ENCODE data around the gene AKAP3. TPM values are rescaled to one million over a fixed set of nuclear protein-coding genes. Genes with fewer than 3 reads are reported as not detected.

AKAP3 gene
- total RNA-seq (ENCODE audit: low replicate concordance): 0.81 and 4.9 TPM in 2 replicates

- DNase-seq (ENCODE audit: low read depth): peak; percentile 88
- TF ChIP-seq CTCF (IDR thresholded peaks at IDR 0.05; ENCODE audit: insufficient read depth, low read length): no peak
- H3K4me3 ChIP-seq (ENCODE audit: low read depth, low read length): peak within 1 kb of the TSS; percentile 86
These were observed at the start of gene AKAP3, which contains the start of gene NDUFA9 for GRCh38 chr12:4648501-4649357. Gene AKAP3, minus strand, starts transcription at chr12:4649051. Its CDS starts 10,855 bp downstream, at chr12:4638196. Gene NDUFA9, plus strand, starts transcription at chr12:4649114. Its CDS starts 13 bp downstream, at chr12:4649127.

DNA sequence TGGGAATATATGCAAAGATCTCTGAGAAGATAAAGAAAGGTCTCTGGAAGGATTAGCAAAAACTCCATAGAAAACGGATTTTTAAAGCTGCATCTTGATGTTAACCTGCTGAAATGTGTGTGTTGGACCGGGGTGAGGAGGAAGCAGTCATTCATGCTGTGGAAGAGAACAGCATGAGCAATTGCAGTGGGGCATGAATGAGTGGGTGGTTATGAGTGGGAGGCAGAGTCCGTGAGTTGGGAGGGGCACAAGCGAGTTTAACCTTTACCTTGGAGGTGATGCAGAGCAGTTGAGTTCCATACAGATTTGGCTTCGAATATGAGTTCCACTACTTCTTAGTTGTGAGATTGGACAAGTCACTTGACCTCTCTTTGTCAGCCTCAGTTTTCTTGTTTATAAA lies 41.9 kb upstream of the AKAP3 start:
- TF ChIP-seq CTCF (IDR thresholded peaks at IDR 0.05; ENCODE audit: insufficient read depth, low read length): no peak
- DNase-seq (ENCODE audit: low read depth): no peak

DNA sequence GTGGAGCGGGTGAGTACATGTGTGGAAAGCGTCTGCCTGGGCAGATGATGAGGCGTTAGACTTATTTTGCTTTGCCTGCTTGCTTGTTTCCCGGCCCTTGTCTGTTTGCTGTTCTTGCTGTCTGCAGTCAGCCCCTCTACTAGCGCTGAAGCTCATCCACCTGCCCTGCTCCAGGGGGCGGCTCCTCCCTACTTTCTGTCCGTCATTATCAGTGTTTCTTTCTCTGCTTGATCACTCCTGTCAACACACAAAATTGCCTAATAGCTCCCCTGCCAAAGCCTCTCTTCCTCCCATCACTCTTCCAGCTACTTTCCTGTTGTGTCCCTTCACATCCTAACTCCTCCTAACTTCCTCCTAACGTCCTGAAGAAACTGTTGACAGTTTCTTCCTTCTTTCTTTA lies 36.5 kb upstream of the AKAP3 start:
- no peak overlapping the region for H3K4me3 ChIP-seq (ENCODE audit: low read depth, low read length)
- DNase-seq (ENCODE audit: low read depth): no peak
- TF ChIP-seq CTCF (IDR thresholded peaks at IDR 0.05; ENCODE audit: insufficient read depth, low read length): no peak

More for the DNA sequence above, 41.9 kb upstream of the AKAP3 start:
- no peak overlapping the region for H3K4me3 ChIP-seq (ENCODE audit: low read depth, low read length)

- TF ChIP-seq CTCF (IDR thresholded peaks at IDR 0.05; ENCODE audit: insufficient read depth, low read length): no peak
- no peak overlapping the region for H3K4me3 ChIP-seq (ENCODE audit: low read depth, low read length)
- DNase-seq (ENCODE audit: low read depth): no peak
These were observed 32.9 kb upstream of the AKAP3 start for GRCh38 chr12:4681732-4682131.

DNA sequence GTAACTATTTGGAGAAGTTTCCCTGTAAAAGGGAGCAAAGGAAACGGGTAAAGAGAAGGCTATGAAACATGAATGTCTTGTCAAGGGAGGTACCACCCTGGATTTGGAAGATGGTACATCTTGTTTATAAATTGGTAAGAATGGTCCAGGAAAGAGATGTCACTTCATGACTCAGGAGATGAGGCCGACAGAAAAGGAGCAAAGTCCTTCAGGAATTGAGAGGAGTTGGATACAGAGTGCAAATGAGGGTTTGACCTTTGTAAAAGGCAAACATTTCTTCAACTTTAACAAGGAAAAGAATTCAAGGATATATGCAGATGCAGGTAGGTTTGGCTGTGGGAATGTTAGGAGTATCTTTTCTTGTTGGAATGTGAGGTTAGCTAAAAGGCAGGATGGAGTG lies 30.9 kb upstream of the AKAP3 start:
- H3K4me3 ChIP-seq (ENCODE audit: low read depth, low read length): no peak overlapping the region
- TF ChIP-seq CTCF (IDR thresholded peaks at IDR 0.05; ENCODE audit: insufficient read depth, low read length): no peak

GRCh38 chr12:4665236-4665635 lies 16.4 kb upstream of the AKAP3 start:
- DNase-seq (ENCODE audit: low read depth): no peak
- TF ChIP-seq CTCF (IDR thresholded peaks at IDR 0.05; ENCODE audit: insufficient read depth, low read length): no peak
- H3K4me3 ChIP-seq (ENCODE audit: low read depth, low read length): no peak overlapping the region

More for the DNA sequence above, 30.9 kb upstream of the AKAP3 start:
- no peak for DNase-seq (ENCODE audit: low read depth)
